GM12878 (cell line): Measurements from ENCODE around the gene SRD5A2. TPM values are rescaled to one million over a fixed set of nuclear protein-coding genes. Genes with fewer than 3 reads are reported as not detected.

ENCODE experiments used
- ATAC-seq: fragments of 200-7000 bp; cut with Tn5 transposase; 3 replicates; pipeline ENCODE4 v1.9.1; 2020; ENCODE audit warnings: mild to moderate bottlenecking, moderate library complexity
- BruUV-seq: library from RNA; stranded (reverse); fragments of 400-500 nt; replicated peaks from 2 replicates; lab custom pipeline; 2021; lab: Mats Ljungman, UMichigan
- CTCF ChIA-PET: fragments of 300-600 bp; sonication (Branson Sonifier 250); formaldehyde crosslinking; extraction: SDS; loops from one replicate; lab custom pipeline; 2021; ENCODE audit warnings: inconsistent platforms; lab: Yijun Ruan, JAX
- POLR2A ChIA-PET: fragments of 350-600 bp; formaldehyde crosslinking; extraction: SDS; loops from one replicate; lab custom pipeline; 2021; ENCODE audit warnings: inconsistent platforms; lab: Charles Lee
- RAD21 ChIA-PET: fragments of 300-600 bp; sonication (Branson Sonifier 250); formaldehyde crosslinking; loops from one replicate; lab custom pipeline; 2023; ENCODE audit warnings: antibody characterized with exemption; ENCODE audit not compliant: unreplicated experiment; lab: Charles Lee
- SMC1A ChIA-PET: fragments of 300-600 bp; sonication (Branson Sonifier 250); formaldehyde crosslinking; loops from one replicate; lab custom pipeline; 2023; ENCODE audit not compliant: unreplicated experiment, uncharacterized antibody; lab: Charles Lee
- DNase-seq: peaks from one replicate; pipeline ENCODE4 v3.0.0-alpha.2; 2011; ENCODE audit warnings: low read depth, low spot score
- FAIRE-seq: peaks from 3 replicates; lab custom pipeline; 2011; peaks lifted over from hg19 to GRCh38; lab: Jason Lieb, UNC
- H2AFZ ChIP-seq: 2 replicates; pipeline ENCODE4 v1.6.0; 2011; ENCODE audit warnings: low read depth, low read length, control low read depth; ENCODE audit not compliant: control insufficient read depth
- H3K27ac ChIP-seq: 2 replicates; pipeline ENCODE4 v1.5.1; 2011; ENCODE audit warnings: control low read depth; ENCODE audit not compliant: control insufficient read depth, insufficient read depth
- H3K27me3 ChIP-seq, 2 experiments: replicated peaks in 1 of 2; 2 replicates each; pipeline versions ENCODE4 v1.6.0 to v1.6.1; 2011; ENCODE audit warnings: low read length in 1 of 2; ENCODE audit not compliant: control insufficient read depth in 2 of 2, insufficient read depth in 2 of 2
- H3K36me3 ChIP-seq, 2 experiments: 2 replicates each; pipeline ENCODE4 v1.5.1; 2011; ENCODE audit warnings: low read length in 1 of 2; ENCODE audit not compliant: control insufficient read depth in 2 of 2, insufficient read depth in 2 of 2
- H3K4me1 ChIP-seq: 2 replicates; pipeline ENCODE4 v1.6.1; 2011; ENCODE audit warnings: mild to moderate bottlenecking, low read length, moderate library complexity, mixed read lengths; ENCODE audit not compliant: control insufficient read depth, insufficient read depth
- H3K4me2 ChIP-seq: 2 replicates; pipeline ENCODE4 v1.6.0; 2011; ENCODE audit warnings: control low read depth; ENCODE audit not compliant: control insufficient read depth, insufficient read depth
- H3K4me3 ChIP-seq: fragments of 200-600 bp; sonication (generic); 2 replicates; pipeline ENCODE4 v1.5.1; 2016
- H3K79me2 ChIP-seq: 2 replicates; pipeline ENCODE4 v1.6.0; 2011; ENCODE audit warnings: low read length; ENCODE audit not compliant: control insufficient read depth, insufficient read depth
- H3K9ac ChIP-seq: 2 replicates; pipeline ENCODE4 v1.8.0; 2011; ENCODE audit warnings: low read length, control low read depth, mixed read lengths; ENCODE audit not compliant: control insufficient read depth, insufficient read depth
- H3K9me3 ChIP-seq: replicated peaks from 3 replicates; pipeline ENCODE4 v1.5.1; 2011; ENCODE audit warnings: mild to moderate bottlenecking, low read length; ENCODE audit not compliant: control insufficient read depth, insufficient read depth
- H4K20me1 ChIP-seq: 2 replicates; pipeline ENCODE4 v1.6.0; 2011; ENCODE audit not compliant: control insufficient read depth, insufficient read depth
- BCL11A ChIP-seq: IDR thresholded peaks from 2 replicates; pipeline ENCODE4 v1.6.1; 2011; ENCODE audit warnings: low read depth, low read length
- BRCA1 ChIP-seq: IDR thresholded peaks from 2 replicates; pipeline ENCODE4 v1.6.1; 2011; ENCODE audit warnings: low read depth, low read length, improper control_type of control experiment
- CREB1 ChIP-seq: IDR thresholded peaks from 2 replicates; pipeline ENCODE4 v1.6.1; 2012; ENCODE audit warnings: low read depth, mild to moderate bottlenecking, inconsistent platforms
- ESRRA ChIP-seq: IDR thresholded peaks from 2 replicates; pipeline ENCODE4 v1.6.1; 2012; ENCODE audit warnings: mild to moderate bottlenecking, low read length, improper control_type of control experiment
- GATAD2B ChIP-seq: fragments of 450-650 bp; conservative IDR thresholded peaks from 2 replicates; pipeline ENCODE4 v1.6.1; 2017; ENCODE audit warnings: low read depth, mild to moderate bottlenecking, moderate library complexity
- IKZF2 ChIP-seq, 2 experiments: fragments of 450-650 bp; IDR thresholded peaks; 2 replicates each; pipeline ENCODE4 v1.6.1; 2017; ENCODE audit warnings: mild to moderate bottlenecking in 2 of 2, moderate library complexity in 2 of 2
- IRF4 ChIP-seq: IDR thresholded peaks from 2 replicates; pipeline ENCODE4 v1.6.1; 2011; ENCODE audit warnings: low read depth, low read length
- MEF2A ChIP-seq: IDR thresholded peaks from 2 replicates; pipeline ENCODE4 v1.6.1; 2011; ENCODE audit warnings: low read depth, mild to moderate bottlenecking, low read length, moderate library complexity; ENCODE audit not compliant: insufficient read depth
- MTA2 ChIP-seq: fragments of 450-650 bp; IDR thresholded peaks from 2 replicates; pipeline ENCODE4 v1.6.1; 2016; ENCODE audit warnings: low read depth, mild to moderate bottlenecking, moderate library complexity
- MYC ChIP-seq: IDR thresholded peaks from 2 replicates; pipeline ENCODE4 v1.6.1; 2011; ENCODE audit warnings: mild to moderate bottlenecking, low read length, moderate library complexity, inconsistent platforms; ENCODE audit not compliant: insufficient read depth, insufficient replicate concordance, insufficient read length, severe bottlenecking
- SREBF2 ChIP-seq: IDR thresholded peaks from 2 replicates; pipeline ENCODE4 v1.6.1; 2012; ENCODE audit warnings: mild to moderate bottlenecking, low read length
- TBL1XR1 ChIP-seq: IDR thresholded peaks from 2 replicates; pipeline ENCODE4 v1.6.1; 2012; ENCODE audit warnings: low read depth, low read length, improper control_type of control experiment
- ZNF274 ChIP-seq: IDR thresholded peaks from one replicate; pipeline ENCODE4 v1.8.0; 2011; ENCODE audit not compliant: insufficient read length, insufficient read depth
- WGBS: methylation state at CpG from one replicate; pipeline ENCODE4 v1.1.6; 2016; ENCODE audit warnings: low lambda C conversion rate; ENCODE audit not compliant: insufficient replicate concordance, insufficient coverage; ENCODE audit errors: missing lambda C conversion rate; 5-methylcytosine and 5-hydroxymethylcytosine counted together
- in situ Hi-C: fragments of 300-500 bp; cut with MboI; formaldehyde crosslinking; loops from 9 replicates; pipeline ENCODE4 v1.14.3; 2018; ENCODE audit warnings: mixed read lengths
- intact Hi-C: fragments of 100-400 bp; cut with micrococcal nuclease; formaldehyde crosslinking; loops from one replicate; pipeline ENCODE4 v1.14.2; 2022; ENCODE audit not compliant: unreplicated experiment
- polyA plus RNA-seq, 11 experiments: library from polyadenylated mRNA; depleted of rRNA in 4 of 11; unstranded in 6 of 11; stranded (reverse) in 5 of 11; fragments of >200 nt; fragmentation: Nextera tagmentation in 4 of 11; fragmentation: Illumina TruSeq in 1 of 11; extraction: Ambion mirVana in 4 of 11; extraction: Trizol in 1 of 11; gene quantifications; 1 replicate in 1 of 11; 2 replicates in 10 of 11; pipeline versions ENCODE4 v1.2.1 to v1.2.3, GENCODE V29; 2011 to 2016; ENCODE audit warnings: inconsistent platforms in 2 of 11, missing spikeins in 2 of 11, low read depth in 1 of 11
- total RNA-seq, 4 experiments: library from RNA; depleted of rRNA in 3 of 4; stranded (reverse); fragments of >200 nt in 3 of 4; fragmentation: Illumina TruSeq in 1 of 4; extraction: Trizol in 1 of 4; gene quantifications; 2 replicates each; pipeline versions ENCODE4 v1.2.1 to v1.2.3, GENCODE V29; 2013 to 2021
- TF ChIP-seq, protein P1 (sequence below): fragments of 450-650 bp; IDR thresholded peaks from 2 replicates; pipeline ENCODE4 v1.6.1; 2017; ENCODE audit warnings: antibody characterized with exemption, mild to moderate bottlenecking, moderate library complexity
- TF ChIP-seq, protein P2 (sequence below): fragments of 450-650 bp; IDR thresholded peaks from 2 replicates; pipeline ENCODE4 v1.6.1; 2017; ENCODE audit warnings: mild to moderate bottlenecking, low read depth, inconsistent platforms; ENCODE audit not compliant: poor library complexity, severe bottlenecking
- TF ChIP-seq, protein P3 (sequence below): fragments of 450-650 bp; IDR thresholded peaks from 2 replicates; pipeline ENCODE4 v1.6.1; 2016; ENCODE audit warnings: mild to moderate bottlenecking
- TF ChIP-seq, protein P4 (sequence below): fragments of 450-650 bp; IDR thresholded peaks from 2 replicates; pipeline ENCODE4 v1.6.1; 2018; ENCODE audit warnings: borderline replicate concordance, mild to moderate bottlenecking; ENCODE audit not compliant: partially characterized antibody

SRD5A2 gene
- total and polyA plus RNA-seq, 10 of the 15 experiments (the other 5 are each of a cell fraction or from before 2014, with no cell fraction given) = 0.01 TPM; not detected in 7

DNA sequence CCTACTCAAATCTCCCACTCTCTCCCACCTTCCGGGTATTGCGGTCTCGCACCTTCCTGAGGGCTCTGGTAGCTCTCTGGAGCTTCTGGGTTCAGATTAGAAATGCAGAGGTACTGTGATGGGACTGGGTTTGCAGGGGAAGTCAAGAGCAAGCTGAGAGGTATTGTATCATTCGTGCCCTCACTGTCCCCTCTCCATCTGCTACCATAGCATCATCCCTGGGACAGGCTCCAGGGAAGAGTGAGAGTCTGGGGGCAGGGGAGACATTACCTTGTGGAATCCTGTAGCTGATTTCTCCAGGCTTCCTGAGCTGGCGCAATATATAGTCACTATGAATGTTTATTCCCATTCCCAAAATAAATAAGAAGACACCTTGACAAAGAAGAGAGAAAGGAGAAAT, 49.6 kb downstream of the SRD5A2 start:
- FAIRE-seq (no peak), DNase-seq (no peak), ATAC-seq (no peak)
- Histone ChIP-seq H3K4me2 (no peak overlapping the region), H3K79me2 (no peaks in the 10 kb centered on the region), H3K27ac (no peak overlapping the region), H3K9ac (no peak overlapping the region), H3K36me3 (no peaks in the 10 kb centered on the region), H3K9me3 (no peaks in the 10 kb centered on the region), H2AFZ (no peak overlapping the region), H3K4me1 (no peaks in the 10 kb centered on the region), H4K20me1 (no peaks in the 10 kb centered on the region), H3K4me3 (no peak overlapping the region), H3K27me3 (peaks cover 0 to 2% of the 10 kb centered on the region in 2 experiments; a peak in 1 of 4 replicates)
- ChIA-PET CTCF (interaction anchor here (0.7 to 4.3 kb wide), 2 partner anchors 8 to 23 kb away, joined by 3 to 26 read pairs; no protein-coding TSS in a partner anchor), RAD21 (no interaction called here), POLR2A (no interaction called here), SMC1A (interaction anchor here (1.0 kb wide), 1 partner anchor 819 kb away, joined by 4 read pairs; no protein-coding TSS in a partner anchor)
- intact Hi-C loops = no loop called here
- WGBS = 65% methylated on average over 5 of the region's 5 CpGs
- in situ Hi-C loops = no loop called here
- BruUV-seq = no TSS peak
- no peak for TF ChIP-seq ZNF274
- TF ChIP-seq BRCA1 = no peak
- no peak for TF ChIP-seq IRF4
- TF ChIP-seq CREB1 = no peak
- TF ChIP-seq, protein P1, sequence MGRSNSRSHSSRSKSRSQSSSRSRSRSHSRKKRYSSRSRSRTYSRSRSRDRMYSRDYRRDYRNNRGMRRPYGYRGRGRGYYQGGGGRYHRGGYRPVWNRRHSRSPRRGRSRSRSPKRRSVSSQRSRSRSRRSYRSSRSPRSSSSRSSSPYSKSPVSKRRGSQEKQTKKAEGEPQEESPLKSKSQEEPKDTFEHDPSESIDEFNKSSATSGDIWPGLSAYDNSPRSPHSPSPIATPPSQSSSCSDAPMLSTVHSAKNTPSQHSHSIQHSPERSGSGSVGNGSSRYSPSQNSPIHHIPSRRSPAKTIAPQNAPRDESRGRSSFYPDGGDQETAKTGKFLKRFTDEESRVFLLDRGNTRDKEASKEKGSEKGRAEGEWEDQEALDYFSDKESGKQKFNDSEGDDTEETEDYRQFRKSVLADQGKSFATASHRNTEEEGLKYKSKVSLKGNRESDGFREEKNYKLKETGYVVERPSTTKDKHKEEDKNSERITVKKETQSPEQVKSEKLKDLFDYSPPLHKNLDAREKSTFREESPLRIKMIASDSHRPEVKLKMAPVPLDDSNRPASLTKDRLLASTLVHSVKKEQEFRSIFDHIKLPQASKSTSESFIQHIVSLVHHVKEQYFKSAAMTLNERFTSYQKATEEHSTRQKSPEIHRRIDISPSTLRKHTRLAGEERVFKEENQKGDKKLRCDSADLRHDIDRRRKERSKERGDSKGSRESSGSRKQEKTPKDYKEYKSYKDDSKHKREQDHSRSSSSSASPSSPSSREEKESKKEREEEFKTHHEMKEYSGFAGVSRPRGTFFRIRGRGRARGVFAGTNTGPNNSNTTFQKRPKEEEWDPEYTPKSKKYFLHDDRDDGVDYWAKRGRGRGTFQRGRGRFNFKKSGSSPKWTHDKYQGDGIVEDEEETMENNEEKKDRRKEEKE = no peak
- TF ChIP-seq, protein P2, sequence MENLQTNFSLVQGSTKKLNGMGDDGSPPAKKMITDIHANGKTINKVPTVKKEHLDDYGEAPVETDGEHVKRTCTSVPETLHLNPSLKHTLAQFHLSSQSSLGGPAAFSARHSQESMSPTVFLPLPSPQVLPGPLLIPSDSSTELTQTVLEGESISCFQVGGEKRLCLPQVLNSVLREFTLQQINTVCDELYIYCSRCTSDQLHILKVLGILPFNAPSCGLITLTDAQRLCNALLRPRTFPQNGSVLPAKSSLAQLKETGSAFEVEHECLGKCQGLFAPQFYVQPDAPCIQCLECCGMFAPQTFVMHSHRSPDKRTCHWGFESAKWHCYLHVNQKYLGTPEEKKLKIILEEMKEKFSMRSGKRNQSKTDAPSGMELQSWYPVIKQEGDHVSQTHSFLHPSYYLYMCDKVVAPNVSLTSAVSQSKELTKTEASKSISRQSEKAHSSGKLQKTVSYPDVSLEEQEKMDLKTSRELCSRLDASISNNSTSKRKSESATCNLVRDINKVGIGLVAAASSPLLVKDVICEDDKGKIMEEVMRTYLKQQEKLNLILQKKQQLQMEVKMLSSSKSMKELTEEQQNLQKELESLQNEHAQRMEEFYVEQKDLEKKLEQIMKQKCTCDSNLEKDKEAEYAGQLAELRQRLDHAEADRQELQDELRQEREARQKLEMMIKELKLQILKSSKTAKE = no peak
- TF ChIP-seq BCL11A = no peak
- no peak for TF ChIP-seq MEF2A
- TF ChIP-seq, protein P3, sequence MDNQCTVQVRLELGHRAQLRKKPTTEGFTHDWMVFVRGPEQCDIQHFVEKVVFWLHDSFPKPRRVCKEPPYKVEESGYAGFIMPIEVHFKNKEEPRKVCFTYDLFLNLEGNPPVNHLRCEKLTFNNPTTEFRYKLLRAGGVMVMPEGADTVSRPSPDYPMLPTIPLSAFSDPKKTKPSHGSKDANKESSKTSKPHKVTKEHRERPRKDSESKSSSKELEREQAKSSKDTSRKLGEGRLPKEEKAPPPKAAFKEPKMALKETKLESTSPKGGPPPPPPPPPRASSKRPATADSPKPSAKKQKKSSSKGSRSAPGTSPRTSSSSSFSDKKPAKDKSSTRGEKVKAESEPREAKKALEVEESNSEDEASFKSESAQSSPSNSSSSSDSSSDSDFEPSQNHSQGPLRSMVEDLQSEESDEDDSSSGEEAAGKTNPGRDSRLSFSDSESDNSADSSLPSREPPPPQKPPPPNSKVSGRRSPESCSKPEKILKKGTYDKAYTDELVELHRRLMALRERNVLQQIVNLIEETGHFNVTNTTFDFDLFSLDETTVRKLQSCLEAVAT = no peak
- no peak for TF ChIP-seq MYC
- TF ChIP-seq MTA2 = no peak
- TF ChIP-seq SREBF2 = no peak
- no peak for TF ChIP-seq TBL1XR1
- no peak for TF ChIP-seq IKZF2 (IDR thresholded peaks at IDR 0.05)
- TF ChIP-seq GATAD2B = no peak
- TF ChIP-seq, protein P4, sequence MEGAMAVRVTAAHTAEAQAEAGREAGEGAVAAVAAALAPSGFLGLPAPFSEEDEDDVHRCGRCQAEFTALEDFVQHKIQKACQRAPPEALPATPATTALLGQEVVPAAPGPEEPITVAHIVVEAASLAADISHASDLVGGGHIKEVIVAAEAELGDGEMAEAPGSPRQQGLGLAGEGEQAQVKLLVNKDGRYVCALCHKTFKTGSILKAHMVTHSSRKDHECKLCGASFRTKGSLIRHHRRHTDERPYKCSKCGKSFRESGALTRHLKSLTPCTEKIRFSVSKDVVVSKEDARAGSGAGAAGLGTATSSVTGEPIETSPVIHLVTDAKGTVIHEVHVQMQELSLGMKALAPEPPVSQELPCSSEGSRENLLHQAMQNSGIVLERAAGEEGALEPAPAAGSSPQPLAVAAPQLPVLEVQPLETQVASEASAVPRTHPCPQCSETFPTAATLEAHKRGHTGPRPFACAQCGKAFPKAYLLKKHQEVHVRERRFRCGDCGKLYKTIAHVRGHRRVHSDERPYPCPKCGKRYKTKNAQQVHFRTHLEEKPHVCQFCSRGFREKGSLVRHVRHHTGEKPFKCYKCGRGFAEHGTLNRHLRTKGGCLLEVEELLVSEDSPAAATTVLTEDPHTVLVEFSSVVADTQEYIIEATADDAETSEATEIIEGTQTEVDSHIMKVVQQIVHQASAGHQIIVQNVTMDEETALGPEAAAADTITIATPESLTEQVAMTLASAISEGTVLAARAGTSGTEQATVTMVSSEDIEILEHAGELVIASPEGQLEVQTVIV = no peak
- TF ChIP-seq ESRRA = no peak
